ENCODE results near the gene CDC25C. TPM values are rescaled to one million over a fixed set of nuclear protein-coding genes. Genes with fewer than 3 reads are reported as not detected.

Gene CDC25C
- total and polyA plus RNA-seq, 2 experiments from 2014 or later = 5.0 to 16.2 TPM

GRCh38 chr5:138316355-138316754 is 15.2 kb downstream of the CDC25C start:
- Histone ChIP-seq H3K4me1 (ENCODE audit: low read depth) (no peaks in the 10 kb centered on the region), H3K4me3 (no peak overlapping the region), H3K9me3 (ENCODE audit: low read depth) (no peaks in the 10 kb centered on the region), H3K36me3 (peaks cover 8% of the 10 kb centered on the region), H3K27ac (no peak overlapping the region), H3K27me3 (no peaks in the 10 kb centered on the region)
- TF ChIP-seq CTCF (IDR thresholded peaks at IDR 0.05; ENCODE audit: low read depth, low read length) = no peak
- peak in 1 of 2 donors; percentile 46 for DNase-seq (ENCODE audit: low read depth in 1 of 2, low spot score in 1 of 2)

GRCh38 chr5:138315751-138316278 is 15.8 kb downstream of the CDC25C start:
- no peaks in the 10 kb centered on the region for H3K27me3 ChIP-seq
- H3K4me3 ChIP-seq = no peak overlapping the region
- H3K36me3 ChIP-seq = peaks cover 8% of the 10 kb centered on the region
- TF ChIP-seq CTCF (IDR thresholded peaks at IDR 0.05; ENCODE audit: low read depth, low read length) = no peak
- no peak overlapping the region for H3K27ac ChIP-seq
- peak in 1 of 2 donors; percentile 14 for DNase-seq (ENCODE audit: low read depth in 1 of 2, low spot score in 1 of 2)
- H3K4me1 ChIP-seq (ENCODE audit: low read depth) = no peaks in the 10 kb centered on the region
- no peaks in the 10 kb centered on the region for H3K9me3 ChIP-seq (ENCODE audit: low read depth)

- no peak for DNase-seq (ENCODE audit: low read depth in 1 of 2, low spot score in 1 of 2)
- no peaks in the 10 kb centered on the region for H3K9me3 ChIP-seq (ENCODE audit: low read depth)
- no peak overlapping the region for H3K4me3 ChIP-seq
- H3K36me3 ChIP-seq = no peaks in the 10 kb centered on the region
- no peak overlapping the region for H3K27ac ChIP-seq
- H3K27me3 ChIP-seq = no peaks in the 10 kb centered on the region
- no peak for TF ChIP-seq CTCF (IDR thresholded peaks at IDR 0.05; ENCODE audit: low read depth, low read length)
- H3K4me1 ChIP-seq (ENCODE audit: low read depth) = no peaks in the 10 kb centered on the region
These were observed 25.8 kb downstream of the CDC25C start for GRCh38 chr5:138305797-138306196.

GRCh38 chr5:138303372-138303771 is 28.2 kb downstream of the CDC25C start:
- DNase-seq (ENCODE audit: low read depth in 1 of 2, low spot score in 1 of 2) = no peak
- no peak for TF ChIP-seq CTCF (IDR thresholded peaks at IDR 0.05; ENCODE audit: low read depth, low read length)
- no peak overlapping the region for H3K4me3 ChIP-seq

GRCh38 chr5:138289296-138289695 is 42.3 kb downstream of the CDC25C start:
- no peaks in the 10 kb centered on the region for H3K36me3 ChIP-seq
- no peak for DNase-seq (ENCODE audit: low read depth in 1 of 2, low spot score in 1 of 2)
- no peaks in the 10 kb centered on the region for H3K9me3 ChIP-seq (ENCODE audit: low read depth)
- H3K4me1 ChIP-seq (ENCODE audit: low read depth) = no peaks in the 10 kb centered on the region
- TF ChIP-seq CTCF (IDR thresholded peaks at IDR 0.05; ENCODE audit: low read depth, low read length) = no peak
- H3K27me3 ChIP-seq = no peaks in the 10 kb centered on the region
- H3K4me3 ChIP-seq = no peak overlapping the region
- H3K27ac ChIP-seq = no peak overlapping the region

More at GRCh38 chr5:138303372-138303771, 28.2 kb downstream of the CDC25C start:
- Histone ChIP-seq H3K27me3 (no peaks in the 10 kb centered on the region), H3K4me1 (ENCODE audit: low read depth) (no peaks in the 10 kb centered on the region), H3K36me3 (no peaks in the 10 kb centered on the region), H3K9me3 (ENCODE audit: low read depth) (no peaks in the 10 kb centered on the region), H3K27ac (no peak overlapping the region)
